CD4-positive, alpha-beta memory T cell (primary cell): Measurements from ENCODE around the gene KCNH4. TPM values are rescaled to one million over a fixed set of nuclear protein-coding genes. Genes with fewer than 3 reads are reported as not detected.
"Not testable (repeated sequence)": the region's sequence is repeated elsewhere in the genome, so short reads cannot be mapped to it uniquely, and the experiment has no call there.

Source experiments
- CTCF ChIA-PET: fragments of 350-600 bp; sonication (Branson Sonifier 250); formaldehyde crosslinking; loops from one replicate; lab custom pipeline; 2021; ENCODE audit warnings: inconsistent platforms; ENCODE audit not compliant: partially characterized antibody; lab: Charles Lee
- POLR2A ChIA-PET: fragments of 350-600 bp; sonication (Branson Sonifier 250); formaldehyde crosslinking; loops from one replicate; lab custom pipeline; 2021; ENCODE audit not compliant: partially characterized antibody; lab: Charles Lee
- DNase-seq, 5 donors: peaks; one replicate each; pipeline versions ENCODE4 v3.0.0 to v3.0.0-alpha.2; 2020 to 2022; ENCODE audit warnings: mixed read lengths in 1 of 5
- H3K27ac ChIP-seq: one replicate; pipeline ENCODE4 v1.7.0; 2013; ENCODE audit warnings: low read depth, low read length
- H3K27me3 ChIP-seq: 2 replicates; pipeline ENCODE4 v1.7.0; 2013; ENCODE audit warnings: mild to moderate bottlenecking, low read length, moderate library complexity; ENCODE audit not compliant: insufficient read depth
- H3K36me3 ChIP-seq: 2 replicates; pipeline ENCODE4 v1.7.0; 2013; ENCODE audit warnings: mild to moderate bottlenecking, low read length, moderate library complexity; ENCODE audit not compliant: insufficient read depth
- H3K4me1 ChIP-seq: 2 replicates; pipeline ENCODE4 v1.7.0; 2013; ENCODE audit warnings: mild to moderate bottlenecking, low read length, moderate library complexity; ENCODE audit not compliant: insufficient read depth
- H3K4me3 ChIP-seq, 2 donors: one replicate each; pipeline ENCODE4 v1.7.0; 2013; ENCODE audit warnings: low read length in 2 of 2, mild to moderate bottlenecking in 1 of 2
- H3K9me3 ChIP-seq, 2 donors: one replicate each; pipeline ENCODE4 v1.7.0; 2013; ENCODE audit warnings: low read length in 2 of 2, control low read depth in 1 of 2; ENCODE audit not compliant: control insufficient read depth in 1 of 2
- H3K27ac Mint-ChIP-seq, 7 donors: one replicate each; pipeline ENCODE4 v1.8.0; 2020 to 2021; ENCODE audit warnings: mixed read lengths in 7 of 7, mild to moderate bottlenecking in 6 of 7, inconsistent platforms in 3 of 7, moderate library complexity in 3 of 7
- H3K27me3 Mint-ChIP-seq, 2 donors: one replicate each; pipeline ENCODE4 v1.8.0; 2020 to 2021; ENCODE audit warnings: mixed read lengths in 2 of 2
- H3K36me3 Mint-ChIP-seq, 2 donors: one replicate each; pipeline ENCODE4 v1.8.0; 2020 to 2021; ENCODE audit warnings: mixed read lengths in 2 of 2, inconsistent platforms in 1 of 2, mild to moderate bottlenecking in 1 of 2
- H3K4me1 Mint-ChIP-seq, 4 donors: one replicate each; pipeline ENCODE4 v1.8.0; 2020 to 2021; ENCODE audit warnings: mixed read lengths in 4 of 4, mild to moderate bottlenecking in 1 of 4
- H3K4me3 Mint-ChIP-seq, 8 donors: one replicate each; pipeline ENCODE4 v1.8.0; 2020 to 2021; ENCODE audit warnings: mixed read lengths in 8 of 8, mild to moderate bottlenecking in 7 of 8, moderate library complexity in 6 of 8, inconsistent platforms in 3 of 8
- H3K9me3 Mint-ChIP-seq, 8 donors: one replicate each; pipeline ENCODE4 v1.8.0; 2020 to 2021; ENCODE audit warnings: mixed read lengths in 8 of 8, mild to moderate bottlenecking in 5 of 8, inconsistent platforms in 3 of 8, moderate library complexity in 1 of 8
- intact Hi-C: fragments of 100-400 bp; cut with micrococcal nuclease; formaldehyde crosslinking; loops from one replicate; pipeline ENCODE4 v1.15.1; 2023
- polyA plus RNA-seq, 2 donors: library from polyadenylated mRNA; unstranded; fragments of 300-500 nt; fragmentation: Illumina TruSeq; gene quantifications; one replicate each; pipeline ENCODE4 v1.2.3, GENCODE V29; 2021
- total RNA-seq, 2 experiments: library from RNA; stranded (reverse); gene quantifications; one replicate each; pipeline ENCODE4 v1.2.3, GENCODE V29; 2021

The KCNH4 gene
- total and polyA plus RNA-seq, 4 experiments from 2014 or later = 0.09 to 0.11 TPM; not detected in 2

DNA sequence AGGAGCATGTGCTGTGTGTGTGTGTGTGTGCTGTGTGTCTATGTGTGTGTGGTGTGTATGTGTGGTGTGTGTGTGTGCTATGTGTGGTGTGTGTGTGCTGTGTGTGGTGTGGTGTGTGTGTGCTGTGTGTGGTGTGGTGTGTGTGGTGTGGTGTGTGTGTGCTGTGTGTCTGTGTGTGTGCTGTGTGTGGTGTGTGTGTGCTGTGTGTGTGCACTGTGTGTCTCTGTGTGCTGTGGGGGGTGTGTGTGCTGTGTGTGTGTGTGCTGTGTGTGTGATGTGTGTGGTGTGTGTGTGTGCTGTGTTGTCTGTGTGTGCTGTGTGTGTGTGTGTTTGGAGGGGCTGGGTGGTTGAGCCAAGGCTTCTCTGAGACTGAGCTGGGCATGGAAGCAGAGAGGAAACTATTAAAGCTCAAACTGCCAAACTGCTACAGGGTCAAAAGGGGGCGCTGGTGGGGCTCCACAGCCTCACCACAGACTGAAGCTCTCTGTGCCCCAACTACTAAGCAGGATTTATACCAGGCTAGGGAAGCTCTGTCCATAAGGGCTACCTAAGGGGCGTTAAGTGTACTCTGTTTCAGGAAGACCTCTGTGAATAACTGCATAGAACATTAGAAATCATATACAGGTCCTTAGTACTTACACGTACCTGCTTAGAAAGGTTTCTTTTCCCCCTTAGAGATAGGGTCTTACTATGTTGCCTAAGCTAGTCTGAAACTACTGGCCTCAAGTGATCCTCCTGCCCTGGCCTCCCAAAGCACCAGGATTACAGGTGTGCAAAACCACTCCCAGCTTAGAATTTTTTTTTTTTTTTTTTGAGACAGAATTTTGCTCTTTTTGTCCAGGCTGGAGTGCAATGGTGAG, 41.2 kb upstream of the KCNH4 start:
- peak overlapping the region in 6 of 7 donors; percentile 66 to 85 (median 80) for H3K27ac Mint-ChIP-seq
- intact Hi-C loops = loop anchor here (1.0 to 10.0 kb wide), 4 partner anchors 53 to 100 kb away; partner anchors contain the start of gene STAT5B
- peaks cover 5 to 8% (median 7%) of the 10 kb centered on the region in 4 donors for H3K4me1 Mint-ChIP-seq
- ChIA-PET POLR2A (interaction anchor here (0.6 to 4.4 kb wide), 16 partner anchors 12 to 250 kb away, joined by 3 to 49 read pairs (median 4); partner anchors contain the start of gene STAT5A), CTCF (interaction anchor here (0.6 to 3.7 kb wide), 45 partner anchors 9 to 500 kb away, joined by 3 to 68 read pairs (median 6); partner anchors contain the start of genes HCRT, STAT3 and STAT5A)
- H3K27ac ChIP-seq = no peak overlapping the region
- no peaks in the 10 kb centered on the region for H3K9me3 Mint-ChIP-seq
- H3K36me3 Mint-ChIP-seq = peaks cover 22 to 60% of the 10 kb centered on the region in 2 donors
- H3K36me3 ChIP-seq = peaks cover 48% of the 10 kb centered on the region
- no peaks in the 10 kb centered on the region for H3K27me3 Mint-ChIP-seq
- peak; percentile 58 to 67 (median 66) for DNase-seq
- no peaks in the 10 kb centered on the region for H3K27me3 ChIP-seq
- no peak overlapping the region for H3K4me3 ChIP-seq
- H3K9me3 ChIP-seq = no peaks in the 10 kb centered on the region
- no peaks in the 10 kb centered on the region for H3K4me1 ChIP-seq
- H3K4me3 Mint-ChIP-seq = no peak overlapping the region

DNA sequence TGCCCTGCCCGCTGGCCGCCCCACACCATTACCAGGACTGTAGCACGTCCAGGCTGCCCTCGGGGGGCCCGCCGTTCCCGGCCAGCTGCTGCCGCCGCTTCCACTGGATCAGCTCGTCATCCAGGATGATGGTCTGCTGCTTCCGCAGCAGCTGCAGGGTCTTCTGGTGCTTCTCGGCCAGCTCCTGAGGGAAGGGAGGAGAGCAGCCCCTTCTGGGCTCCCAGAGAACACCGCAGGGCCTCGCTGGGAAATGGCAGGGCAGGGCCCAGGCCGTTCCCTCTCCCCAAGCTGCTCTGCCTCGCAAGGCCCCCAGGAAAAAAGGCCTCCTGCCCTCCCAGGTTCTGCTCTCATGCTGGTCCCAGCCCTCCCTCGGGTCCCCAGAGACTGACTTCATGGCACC, 38.3 kb upstream of the KCNH4 start:
- H3K27ac ChIP-seq, H3K4me3 ChIP-seq, H3K4me3 Mint-ChIP-seq, H3K9me3 ChIP-seq, CTCF ChIA-PET, POLR2A ChIA-PET, H3K27ac Mint-ChIP-seq, DNase-seq, H3K9me3 Mint-ChIP-seq, H3K4me1 ChIP-seq, H3K4me1 Mint-ChIP-seq, H3K27me3 ChIP-seq, H3K27me3 Mint-ChIP-seq, intact Hi-C loops: not testable (repeated sequence)
- H3K36me3 Mint-ChIP-seq = peaks cover 37 to 67% of the 10 kb centered on the region in 2 donors
- peaks cover 64% of the 10 kb centered on the region for H3K36me3 ChIP-seq

DNA sequence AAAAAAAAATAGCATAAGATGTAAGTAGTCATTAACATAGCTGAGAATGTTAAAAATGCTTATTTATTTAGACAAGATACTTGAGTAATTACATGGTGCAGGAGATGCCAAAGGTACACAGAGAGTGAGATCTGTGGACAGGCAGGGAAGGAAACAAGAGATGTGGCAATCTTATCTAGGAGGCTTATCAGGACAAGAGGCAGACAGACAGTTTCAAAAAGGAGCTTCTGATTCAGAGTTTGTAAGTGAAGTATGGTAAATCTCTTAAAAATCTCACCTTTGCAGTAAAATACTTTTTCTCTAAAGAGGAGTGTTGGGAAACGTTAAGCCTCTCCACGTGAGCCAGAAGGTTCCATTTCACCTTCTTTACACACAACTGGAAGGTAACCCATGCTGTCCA, 33.2 kb upstream of the KCNH4 start:
- ChIA-PET POLR2A (interaction anchor here (1.0 to 1.4 kb wide), 2 partner anchors 18 to 74 kb away, joined by 3 to 5 read pairs; partner anchors contain the start of gene STAT5A), CTCF (interaction anchor here (2.0 to 2.1 kb wide), 3 partner anchors 8 to 34 kb away, joined by 5 to 10 read pairs (median 5); no protein-coding TSS in a partner anchor)
- Mint-ChIP-seq H3K4me3 (no peak overlapping the region), H3K27me3 (no peaks in the 10 kb centered on the region), H3K4me1 (peaks cover 0 to 1% (median 0%) of the 10 kb centered on the region in 4 donors), H3K27ac (peak overlapping the region in 1 of 7 donors; percentile 38), H3K9me3 (no peaks in the 10 kb centered on the region), H3K36me3 (peaks cover 51 to 75% of the 10 kb centered on the region in 2 donors)
- intact Hi-C loops = no loop called here
- Histone ChIP-seq H3K27ac (no peak overlapping the region), H3K9me3 (no peaks in the 10 kb centered on the region), H3K27me3 (no peaks in the 10 kb centered on the region), H3K4me3 (no peak overlapping the region), H3K36me3 (peaks cover 83% of the 10 kb centered on the region), H3K4me1 (no peaks in the 10 kb centered on the region)
- DNase-seq = no peak

DNA sequence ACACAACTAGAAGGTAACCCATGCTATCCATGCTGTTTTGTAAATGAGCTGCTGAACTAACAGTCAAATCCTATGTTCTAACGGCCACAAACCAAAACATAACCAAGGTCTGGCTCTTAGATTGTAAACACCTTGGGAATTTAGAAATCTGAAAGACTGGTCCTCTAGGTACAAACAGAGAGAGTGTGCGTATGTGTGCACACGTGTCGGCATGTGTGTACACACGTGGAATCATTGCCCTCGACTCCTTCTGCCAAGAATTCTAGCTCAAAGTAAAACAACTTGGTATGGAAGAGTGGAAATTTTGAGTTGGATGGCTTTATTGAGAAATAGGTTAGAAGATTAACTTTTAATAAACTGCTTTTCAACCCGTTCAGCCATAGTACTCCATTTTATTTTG, 31.4 kb upstream of the KCNH4 start:
- Histone ChIP-seq H3K27me3 (no peaks in the 10 kb centered on the region), H3K9me3 (no peaks in the 10 kb centered on the region), H3K4me3 (no peak overlapping the region), H3K27ac (no peak overlapping the region), H3K4me1 (no peaks in the 10 kb centered on the region), H3K36me3 (peaks cover 76% of the 10 kb centered on the region)
- no peak for DNase-seq
- Mint-ChIP-seq H3K27ac (peak overlapping the region in 2 of 7 donors; percentile 39 to 45), H3K4me1 (peaks cover 0 to 1% (median 0%) of the 10 kb centered on the region in 4 donors), H3K9me3 (no peaks in the 10 kb centered on the region), H3K36me3 (peaks cover 50 to 70% of the 10 kb centered on the region in 2 donors), H3K4me3 (no peak overlapping the region), H3K27me3 (no peaks in the 10 kb centered on the region)
- intact Hi-C loops = no loop called here
- ChIA-PET POLR2A (no interaction called here), CTCF (interaction anchor here (1.2 to 2.1 kb wide), 4 partner anchors 10 to 59 kb away, joined by 3 to 10 read pairs (median 5); no protein-coding TSS in a partner anchor)

DNA sequence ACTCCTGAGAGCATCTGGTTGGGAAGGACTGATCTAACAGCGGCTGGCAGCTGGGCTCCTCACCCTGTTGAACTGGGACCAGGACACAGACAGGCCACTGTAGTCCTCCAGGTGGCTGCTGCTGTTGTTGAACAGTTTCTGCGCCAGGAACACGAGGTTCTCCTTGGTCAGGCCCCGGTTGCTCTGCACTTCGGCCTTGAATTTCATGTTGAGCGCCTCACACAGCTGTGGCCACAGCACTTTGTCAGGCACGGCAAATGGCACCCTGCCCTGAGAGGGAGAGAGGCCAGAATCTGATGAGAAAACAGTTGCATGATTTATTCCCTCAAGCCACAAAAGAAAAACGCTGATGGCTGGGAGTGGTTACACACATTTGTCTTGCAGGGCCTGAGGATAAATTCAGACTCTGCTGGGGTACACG, 31.0 kb upstream of the KCNH4 start:
- CTCF ChIA-PET = interaction anchor here (1.2 to 2.0 kb wide), 2 partner anchors 36 to 59 kb away, joined by 3 to 5 read pairs; no protein-coding TSS in a partner anchor
- DNase-seq, H3K27ac Mint-ChIP-seq, POLR2A ChIA-PET, H3K27me3 ChIP-seq, H3K4me1 Mint-ChIP-seq, H3K9me3 Mint-ChIP-seq, H3K4me3 Mint-ChIP-seq, intact Hi-C loops, H3K27ac ChIP-seq, H3K4me3 ChIP-seq, H3K9me3 ChIP-seq, H3K4me1 ChIP-seq, H3K27me3 Mint-ChIP-seq: not testable (repeated sequence)
- peaks cover 48 to 69% of the 10 kb centered on the region in 2 donors for H3K36me3 Mint-ChIP-seq
- peaks cover 74% of the 10 kb centered on the region for H3K36me3 ChIP-seq

DNA sequence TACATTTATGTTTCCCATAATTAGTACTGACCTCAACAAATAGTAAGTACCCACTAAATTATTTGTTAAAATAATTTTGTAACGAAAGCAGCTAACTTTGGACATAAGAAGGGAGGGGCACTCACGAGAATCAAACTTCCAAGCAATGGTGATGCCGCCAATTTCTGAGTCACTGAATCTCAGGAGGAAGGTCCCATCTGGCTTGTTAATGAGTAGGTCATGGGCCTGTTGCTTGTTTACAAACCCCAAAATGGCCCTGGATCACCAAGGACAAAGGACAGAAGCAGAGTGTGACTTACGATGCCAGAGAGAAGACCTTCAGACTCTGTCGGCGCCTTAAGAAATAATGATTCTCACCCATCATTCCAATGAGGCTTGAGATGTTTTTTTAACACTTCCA, 29.1 kb upstream of the KCNH4 start:
- H3K27ac ChIP-seq = no peak overlapping the region
- Mint-ChIP-seq H3K9me3 (no peaks in the 10 kb centered on the region), H3K27me3 (no peaks in the 10 kb centered on the region), H3K27ac (peak overlapping the region in 1 of 7 donors; percentile 81), H3K36me3 (peaks cover 42 to 64% of the 10 kb centered on the region in 2 donors), H3K4me3 (no peak overlapping the region), H3K4me1 (peaks cover 0 to 1% (median 0%) of the 10 kb centered on the region in 4 donors)
- no peaks in the 10 kb centered on the region for H3K27me3 ChIP-seq
- H3K4me1 ChIP-seq = no peaks in the 10 kb centered on the region
- intact Hi-C loops = no loop called here
- ChIA-PET CTCF (interaction anchor here (2.4 kb wide), 1 partner anchor 12 kb away, joined by 10 read pairs; no protein-coding TSS in a partner anchor), POLR2A (interaction anchor here (0.9 kb wide), 1 partner anchor 12 kb away, joined by 3 read pairs; no protein-coding TSS in a partner anchor)
- no peaks in the 10 kb centered on the region for H3K9me3 ChIP-seq
- no peak for DNase-seq
- no peak overlapping the region for H3K4me3 ChIP-seq
- peaks cover 64% of the 10 kb centered on the region for H3K36me3 ChIP-seq

DNA sequence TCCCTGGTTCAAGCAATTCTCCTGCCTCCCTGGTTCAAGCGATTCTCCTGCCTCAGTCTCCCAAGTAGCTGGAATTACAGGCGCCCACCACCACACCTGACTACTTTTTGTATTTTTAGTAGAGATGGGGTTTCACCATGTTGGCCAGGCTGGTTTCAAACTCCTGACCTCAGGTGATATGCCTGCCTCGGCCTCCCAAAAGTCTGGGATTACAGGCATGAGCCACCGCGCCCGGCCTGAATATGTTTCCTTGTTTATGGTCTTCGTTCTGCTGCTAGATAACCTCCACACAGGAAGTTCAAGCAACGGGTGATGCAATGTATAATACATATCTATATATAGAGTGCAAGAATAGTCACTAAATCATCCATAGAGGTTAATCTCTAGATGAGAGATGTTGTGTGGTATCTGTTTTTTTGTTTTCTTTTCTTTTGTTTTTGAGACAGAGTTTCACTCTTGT, 25.2 kb upstream of the KCNH4 start:
- H3K27ac Mint-ChIP-seq = peak overlapping the region in 5 of 7 donors; percentile 12 to 66 (median 43)

More for the DNA sequence above, 25.2 kb upstream of the KCNH4 start:
- DNase-seq, H3K4me3 ChIP-seq, H3K27me3 ChIP-seq, H3K4me1 Mint-ChIP-seq, POLR2A ChIA-PET, H3K27me3 Mint-ChIP-seq, H3K4me1 ChIP-seq, H3K9me3 Mint-ChIP-seq, H3K9me3 ChIP-seq, intact Hi-C loops, H3K27ac ChIP-seq, H3K4me3 Mint-ChIP-seq: not testable (repeated sequence)
- peaks cover 66% of the 10 kb centered on the region for H3K36me3 ChIP-seq
- H3K36me3 Mint-ChIP-seq = peaks cover 56 to 73% of the 10 kb centered on the region in 2 donors
- CTCF ChIA-PET = interaction anchor here (1.4 to 2.0 kb wide), 2 partner anchors 16 kb away, joined by 5 read pairs; no protein-coding TSS in a partner anchor
